ENCODE measurements around the gene MFSD11.

GRCh38 chr17:76688165-76688622 is 49.7 kb upstream of the MFSD11 start:
- TF ChIP-seq, protein P1, sequence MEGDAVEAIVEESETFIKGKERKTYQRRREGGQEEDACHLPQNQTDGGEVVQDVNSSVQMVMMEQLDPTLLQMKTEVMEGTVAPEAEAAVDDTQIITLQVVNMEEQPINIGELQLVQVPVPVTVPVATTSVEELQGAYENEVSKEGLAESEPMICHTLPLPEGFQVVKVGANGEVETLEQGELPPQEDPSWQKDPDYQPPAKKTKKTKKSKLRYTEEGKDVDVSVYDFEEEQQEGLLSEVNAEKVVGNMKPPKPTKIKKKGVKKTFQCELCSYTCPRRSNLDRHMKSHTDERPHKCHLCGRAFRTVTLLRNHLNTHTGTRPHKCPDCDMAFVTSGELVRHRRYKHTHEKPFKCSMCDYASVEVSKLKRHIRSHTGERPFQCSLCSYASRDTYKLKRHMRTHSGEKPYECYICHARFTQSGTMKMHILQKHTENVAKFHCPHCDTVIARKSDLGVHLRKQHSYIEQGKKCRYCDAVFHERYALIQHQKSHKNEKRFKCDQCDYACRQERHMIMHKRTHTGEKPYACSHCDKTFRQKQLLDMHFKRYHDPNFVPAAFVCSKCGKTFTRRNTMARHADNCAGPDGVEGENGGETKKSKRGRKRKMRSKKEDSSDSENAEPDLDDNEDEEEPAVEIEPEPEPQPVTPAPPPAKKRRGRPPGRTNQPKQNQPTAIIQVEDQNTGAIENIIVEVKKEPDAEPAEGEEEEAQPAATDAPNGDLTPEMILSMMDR (conservative IDR thresholded peaks at IDR 0.05; ENCODE audit: low read length), result no peak
- TF ChIP-seq EZH2phosphoT487 (IDR thresholded peaks at IDR 0.05; ENCODE audit: borderline replicate concordance, low read depth, low read length), result no peak
